ENCODE results near the gene RPL36. TPM values are rescaled to one million over a fixed set of nuclear protein-coding genes. Genes with fewer than 3 reads are reported as not detected.

RPL36 gene
- total RNA-seq, 1 experiment from 2014 or later: 1,504 TPM

DNA sequence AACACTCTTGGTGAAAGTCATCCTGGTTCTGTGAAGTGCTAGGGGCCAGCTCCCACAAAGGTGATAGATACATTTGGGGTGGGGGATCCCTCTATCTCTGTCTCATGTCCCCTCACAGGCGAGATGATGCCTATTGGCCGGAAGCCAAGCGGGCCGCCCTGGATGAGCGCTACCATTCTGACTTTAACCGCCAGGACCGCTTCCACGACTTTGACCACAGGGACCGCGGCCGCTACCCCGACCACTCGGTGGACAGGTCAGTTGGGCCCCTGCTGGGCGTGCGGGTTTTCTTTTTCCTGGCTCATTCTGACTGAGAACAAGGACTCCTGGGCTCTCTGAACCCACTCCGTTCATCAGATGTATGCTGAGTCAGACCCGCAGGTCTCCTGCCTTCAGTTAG, 26.2 kb upstream of the RPL36 start:
- Histone ChIP-seq H3K9ac (ENCODE audit: low read length) (no peak overlapping the region), H3K27ac (ENCODE audit: low read depth, low read length) (no peak overlapping the region), H3K79me2 (ENCODE audit: insufficient read depth, low read length) (peaks cover 23% of the 10 kb centered on the region), H3K4me3 (replicated peaks in 1 of 2; ENCODE audit: low read depth in 1 of 2, low read length in 2 of 2) (no peak overlapping the region), H2AFZ (ENCODE audit: low read depth, low read length, poor library complexity, severe bottlenecking) (no peak overlapping the region), H3K27me3 (ENCODE audit: insufficient read depth, low read length) (no peaks in the 10 kb centered on the region), H3K9me2 (ENCODE audit: insufficient read depth) (no peaks in the 10 kb centered on the region), H3K36me3 (ENCODE audit: control insufficient read depth in 1 of 2, insufficient read depth in 2 of 2, low read length in 2 of 2) (peaks cover 57 to 70% of the 10 kb centered on the region in 2 experiments; a peak in 3 of 4 replicates), H3K4me2 (ENCODE audit: low read length) (no peak overlapping the region), H3K9me3 (ENCODE audit: control insufficient read depth in 1 of 2, insufficient read depth in 1 of 2, low read depth in 1 of 2, low read length in 2 of 2) (no peaks in the 10 kb centered on the region), H3K4me1 (ENCODE audit: control insufficient read depth in 1 of 2, insufficient read depth in 2 of 2, low read length in 2 of 2) (no peaks in the 10 kb centered on the region; a peak in 2 of 4 replicates), H4K20me1 (ENCODE audit: insufficient read depth) (no peaks in the 10 kb centered on the region)
- DNase-seq (ENCODE audit: low read depth, low spot score) (no peak), ATAC-seq (no peak)
- no peak for TF ChIP-seq CBX3 (IDR thresholded peaks at IDR 0.05; ENCODE audit: low read depth)
- no peak for TF ChIP-seq JUND (IDR thresholded peaks at IDR 0.05)
- TF ChIP-seq TCF7L2 (IDR thresholded peaks at IDR 0.05; ENCODE audit: borderline replicate concordance, extremely low read depth, insufficient read depth, insufficient read length): no peak
- TF ChIP-seq FOSL1 (IDR thresholded peaks at IDR 0.05; ENCODE audit: low read depth): no peak
- TF ChIP-seq REST (IDR thresholded peaks at IDR 0.05; ENCODE audit: low read depth): no peak
- TF ChIP-seq EZH2 (IDR thresholded peaks at IDR 0.05): no peak
- TF ChIP-seq SRF (IDR thresholded peaks at IDR 0.05; ENCODE audit: low read depth): no peak
- TF ChIP-seq SIN3A (IDR thresholded peaks at IDR 0.05; ENCODE audit: low read depth): no peak
- TF ChIP-seq CEBPB (IDR thresholded peaks at IDR 0.05; ENCODE audit: low read depth): no peak
- TF ChIP-seq MAX (IDR thresholded peaks at IDR 0.05): no peak
- TF ChIP-seq POLR2A (IDR thresholded peaks at IDR 0.05; ENCODE audit: borderline replicate concordance, extremely low read depth, insufficient read depth, insufficient read length): no peak
- TF ChIP-seq CTCF (IDR thresholded peaks at IDR 0.05 in 2 of 3, conservative IDR thresholded peaks at IDR 0.05 in 1 of 3; ENCODE audit: borderline replicate concordance in 1 of 3, insufficient read depth in 1 of 3, low read depth in 2 of 3, low read length in 2 of 3): no peak
- no peak for TF ChIP-seq RAD21 (IDR thresholded peaks at IDR 0.05; ENCODE audit: low read depth)
- TF ChIP-seq, protein P1, sequence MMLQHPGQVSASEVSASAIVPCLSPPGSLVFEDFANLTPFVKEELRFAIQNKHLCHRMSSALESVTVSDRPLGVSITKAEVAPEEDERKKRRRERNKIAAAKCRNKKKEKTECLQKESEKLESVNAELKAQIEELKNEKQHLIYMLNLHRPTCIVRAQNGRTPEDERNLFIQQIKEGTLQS (IDR thresholded peaks at IDR 0.05): no peak
- no peak for TF ChIP-seq YY1 (IDR thresholded peaks at IDR 0.05; ENCODE audit: extremely low read depth, insufficient replicate concordance, low read depth, low read length)
- TF ChIP-seq ZBTB33 (IDR thresholded peaks at IDR 0.05; ENCODE audit: extremely low read depth, insufficient replicate concordance, low read length): no peak
- ChIA-PET RAD21 (ENCODE audit: low non-redundant PET in 1 of 2, low total read pairs in 2 of 2, uncharacterized antibody in 2 of 2, unreplicated experiment in 2 of 2) (no interaction called here), CTCF (no interaction called here), POLR2A (no interaction called here)
- intact Hi-C loops (cut with micrococcal nuclease): no loop called here
- no TSS peak for BruUV-seq (replicated peaks)

Measured in HCT116 (cell line).